HEK293 (cell line): Measurements from ENCODE around the gene UVSSA.

ENCODE experiments used
- CTCF ChIA-PET: fragments of 350-600 bp; formaldehyde crosslinking; extraction: SDS; loops from one replicate; lab custom pipeline; 2021; ENCODE audit warnings: antibody characterized with exemption; lab: Yijun Ruan, JAX
- POLR2A ChIA-PET: fragments of 300-600 bp; formaldehyde crosslinking; extraction: SDS; loops from one replicate; lab custom pipeline; 2020; ENCODE audit warnings: antibody characterized with exemption, inconsistent platforms; lab: Yijun Ruan, JAX
- H3K27ac ChIP-seq: fragments of 200-500 bp; sonication (Bioruptor generic); 2 replicates; pipeline ENCODE4 v1.5.1; 2014; ENCODE audit warnings: low read depth, low read length, control low read depth, inconsistent platforms; ENCODE audit errors: extremely low read depth
- H3K36me3 ChIP-seq, 2 experiments: fragments of 200-500 bp in 1 of 2; sonication (Bioruptor generic) in 1 of 2; 1 replicate in 1 of 2; 2 replicates in 1 of 2; pipeline ENCODE4 v1.5.1; 2014 to 2017; ENCODE audit warnings: inconsistent platforms in 2 of 2, low read length in 2 of 2; ENCODE audit not compliant: control insufficient read depth in 2 of 2, insufficient read depth in 1 of 2
- H3K4me1 ChIP-seq: fragments of 200-500 bp; sonication (Bioruptor generic); 2 replicates; pipeline ENCODE4 v1.5.1; 2014; ENCODE audit warnings: mild to moderate bottlenecking, low read length, inconsistent platforms; ENCODE audit not compliant: control insufficient read depth, insufficient read depth
- H3K4me3 ChIP-seq: 2 replicates; pipeline ENCODE4 v1.5.1; 2011; ENCODE audit warnings: low read depth, mild to moderate bottlenecking, control low read depth, low read length, moderate library complexity
- H3K9me3 ChIP-seq: fragments of 200-500 bp; sonication (Bioruptor generic); 2 replicates; pipeline ENCODE4 v1.5.1; 2014; ENCODE audit warnings: low read depth, low read length, inconsistent platforms; ENCODE audit not compliant: control insufficient read depth, insufficient read depth
- IKZF3 ChIP-seq: fragments of 450-650 bp; IDR thresholded peaks from 2 replicates; pipeline ENCODE4 v1.5.0; 2018; ENCODE audit warnings: missing biosample characterization, mild to moderate bottlenecking, missing genetic modification characterization, moderate library complexity
- PRDM1 ChIP-seq: fragments of 450-650 bp; formaldehyde crosslinking; IDR thresholded peaks from 2 replicates; pipeline ENCODE4; 2016; ENCODE audit warnings: missing biosample characterization, missing genetic modification characterization
- SCRT2 ChIP-seq: fragments of 450-650 bp; formaldehyde crosslinking; IDR thresholded peaks from 2 replicates; pipeline ENCODE4 v1.5.1; 2016; ENCODE audit warnings: missing biosample characterization, missing genetic modification characterization
- TCF7L2 ChIP-seq: IDR thresholded peaks from 2 replicates; pipeline ENCODE4 v1.6.1; 2011; ENCODE audit warnings: low read depth, mild to moderate bottlenecking, inconsistent platforms, low read length, moderate library complexity, borderline replicate concordance
- YY1 ChIP-seq: fragments of 450-650 bp; formaldehyde crosslinking; IDR thresholded peaks from 2 replicates; pipeline ENCODE4 v1.5.1; 2018; ENCODE audit warnings: missing biosample characterization, missing genetic modification characterization
- ZNF10 ChIP-seq: fragments of 450-650 bp; formaldehyde crosslinking; IDR thresholded peaks from 2 replicates; pipeline ENCODE4 v1.5.1; 2017; ENCODE audit warnings: missing biosample characterization, missing genetic modification characterization
- ZNF133 ChIP-seq: fragments of 450-650 bp; formaldehyde crosslinking; IDR thresholded peaks from 2 replicates; pipeline ENCODE4 v1.5.1; 2016; ENCODE audit warnings: missing biosample characterization, missing genetic modification characterization
- ZNF184 ChIP-seq: fragments of 450-650 bp; IDR thresholded peaks from 2 replicates; pipeline ENCODE4 v1.5.1; 2018; ENCODE audit warnings: missing biosample characterization, mild to moderate bottlenecking, missing genetic modification characterization
- ZNF2 ChIP-seq: fragments of 450-650 bp; formaldehyde crosslinking; IDR thresholded peaks from 2 replicates; pipeline ENCODE4 v1.5.1; 2016; ENCODE audit warnings: missing biosample characterization, missing genetic modification characterization
- ZNF311 ChIP-seq: fragments of 450-650 bp; formaldehyde crosslinking; IDR thresholded peaks from 2 replicates; pipeline ENCODE4 v1.5.1; 2017; ENCODE audit warnings: missing biosample characterization, missing genetic modification characterization, borderline replicate concordance
- ZNF501 ChIP-seq: fragments of 450-650 bp; formaldehyde crosslinking; IDR thresholded peaks from 2 replicates; pipeline ENCODE4 v1.5.1; 2016; ENCODE audit warnings: missing biosample characterization, missing genetic modification characterization
- ZNF596 ChIP-seq: fragments of 450-650 bp; IDR thresholded peaks from 2 replicates; pipeline ENCODE4 v1.5.0; 2018; ENCODE audit warnings: missing biosample characterization, mild to moderate bottlenecking, missing genetic modification characterization, moderate library complexity
- ZNF600 ChIP-seq: fragments of 450-650 bp; formaldehyde crosslinking; IDR thresholded peaks from 2 replicates; pipeline ENCODE4 v1.5.1; 2016; ENCODE audit warnings: missing biosample characterization, missing genetic modification characterization
- ZNF664 ChIP-seq: fragments of 450-650 bp; formaldehyde crosslinking; IDR thresholded peaks from 2 replicates; pipeline ENCODE4 v1.5.1; 2016; ENCODE audit warnings: missing biosample characterization, missing genetic modification characterization
- ZNF704 ChIP-seq: fragments of 450-650 bp; formaldehyde crosslinking; IDR thresholded peaks from 2 replicates; pipeline ENCODE4 v1.5.1; 2016; ENCODE audit warnings: missing biosample characterization, missing genetic modification characterization
- TF ChIP-seq, protein P1 (sequence below): fragments of 450-650 bp; formaldehyde crosslinking; IDR thresholded peaks from 2 replicates; pipeline ENCODE4 v1.5.1; 2016; ENCODE audit warnings: missing biosample characterization, missing genetic modification characterization
- TF ChIP-seq, protein P2 (sequence below): fragments of 450-650 bp; formaldehyde crosslinking; IDR thresholded peaks from 2 replicates; pipeline ENCODE4 v1.5.1; 2017; ENCODE audit warnings: missing biosample characterization, missing genetic modification characterization

UVSSA gene

DNA sequence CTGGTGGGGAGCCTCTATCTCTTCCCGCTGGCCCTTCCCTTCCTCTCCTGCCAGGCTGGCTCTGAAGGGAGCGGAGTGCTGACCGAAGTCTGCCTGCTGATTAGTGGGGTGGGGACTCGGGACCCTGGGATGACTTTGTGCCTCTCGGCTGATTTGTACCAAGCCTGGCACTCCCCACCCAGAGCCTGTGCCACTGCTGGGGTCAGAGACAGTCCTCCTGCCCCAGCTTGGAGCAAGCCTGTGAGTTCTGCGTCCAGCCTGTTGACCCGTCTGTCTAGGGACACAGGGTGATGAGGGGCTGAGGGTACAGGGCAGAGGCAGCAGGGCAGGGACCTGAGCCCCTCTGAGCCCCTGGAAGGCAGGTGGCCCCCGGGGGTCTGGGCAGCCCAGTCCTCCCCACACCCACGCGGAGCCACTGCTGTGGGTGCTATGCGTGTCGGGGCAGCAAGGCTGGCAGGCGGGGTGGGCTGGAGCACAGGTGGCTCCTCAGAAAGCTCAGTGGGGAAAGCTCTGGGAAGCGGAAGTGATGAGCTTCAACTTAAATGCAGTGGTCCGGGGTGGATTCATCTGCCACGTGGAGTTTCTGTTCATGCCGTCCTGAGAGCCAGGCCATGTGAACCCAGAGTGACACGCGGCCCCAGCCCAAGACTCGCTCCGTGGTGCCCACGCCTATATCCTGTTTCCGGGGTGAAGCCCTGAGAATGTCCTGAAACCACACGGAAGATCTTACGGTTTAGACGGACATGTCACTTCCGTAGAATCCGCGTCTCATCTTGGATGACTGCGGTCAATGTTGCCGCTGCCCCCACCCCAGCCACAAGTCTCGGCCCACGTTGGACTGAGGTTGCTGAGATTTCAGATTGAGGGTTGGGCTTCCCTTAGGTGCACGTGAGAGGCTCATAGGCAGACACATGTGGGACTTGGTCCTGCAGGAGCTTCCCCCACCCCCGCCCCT is 21.1 kb upstream of the UVSSA start (continued):
- TF ChIP-seq ZNF704 (tag by site-specific recombination) (no peak), ZNF600 (no peak), ZNF664 (tag by site-specific recombination) (no peak)
- TF ChIP-seq, protein P1, sequence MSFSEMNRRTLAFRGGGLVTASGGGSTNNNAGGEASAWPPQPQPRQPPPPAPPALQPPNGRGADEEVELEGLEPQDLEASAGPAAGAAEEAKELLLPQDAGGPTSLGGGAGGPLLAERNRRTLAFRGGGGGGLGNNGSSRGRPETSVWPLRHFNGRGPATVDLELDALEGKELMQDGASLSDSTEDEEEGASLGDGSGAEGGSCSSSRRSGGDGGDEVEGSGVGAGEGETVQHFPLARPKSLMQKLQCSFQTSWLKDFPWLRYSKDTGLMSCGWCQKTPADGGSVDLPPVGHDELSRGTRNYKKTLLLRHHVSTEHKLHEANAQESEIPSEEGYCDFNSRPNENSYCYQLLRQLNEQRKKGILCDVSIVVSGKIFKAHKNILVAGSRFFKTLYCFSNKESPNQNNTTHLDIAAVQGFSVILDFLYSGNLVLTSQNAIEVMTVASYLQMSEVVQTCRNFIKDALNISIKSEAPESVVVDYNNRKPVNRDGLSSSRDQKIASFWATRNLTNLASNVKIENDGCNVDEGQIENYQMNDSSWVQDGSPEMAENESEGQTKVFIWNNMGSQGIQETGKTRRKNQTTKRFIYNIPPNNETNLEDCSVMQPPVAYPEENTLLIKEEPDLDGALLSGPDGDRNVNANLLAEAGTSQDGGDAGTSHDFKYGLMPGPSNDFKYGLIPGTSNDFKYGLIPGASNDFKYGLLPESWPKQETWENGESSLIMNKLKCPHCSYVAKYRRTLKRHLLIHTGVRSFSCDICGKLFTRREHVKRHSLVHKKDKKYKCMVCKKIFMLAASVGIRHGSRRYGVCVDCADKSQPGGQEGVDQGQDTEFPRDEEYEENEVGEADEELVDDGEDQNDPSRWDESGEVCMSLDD (tag by site-specific recombination) = no peak

- ChIA-PET CTCF (interaction anchor here (0.8 kb wide), 1 partner anchor 302 kb away, joined by 3 read pairs; no protein-coding TSS in a partner anchor), POLR2A (no interaction called here)
- peaks cover 0 to 89% of the 10 kb centered on the region in 2 experiments; a peak in 2 of 3 replicates for H3K36me3 ChIP-seq
- H3K4me3 ChIP-seq = no peak overlapping the region
- no peak for TF ChIP-seq IKZF3 (tag by site-specific recombination)
- no peak for TF ChIP-seq ZNF311
- no peaks in the 10 kb centered on the region for H3K4me1 ChIP-seq
- no peaks in the 10 kb centered on the region for H3K9me3 ChIP-seq
- H3K27ac ChIP-seq = no peak overlapping the region
Measured at GRCh38 chr4:1326751-1327525, 20.1 kb upstream of the UVSSA start.

- Histone ChIP-seq H3K27ac (no peak overlapping the region), H3K4me1 (no peaks in the 10 kb centered on the region), H3K4me3 (no peak overlapping the region), H3K9me3 (no peaks in the 10 kb centered on the region), H3K36me3 (peaks cover 0 to 90% of the 10 kb centered on the region in 2 experiments; a peak in 2 of 3 replicates)
- POLR2A ChIA-PET = no interaction called here
- TF ChIP-seq SCRT2 (tag by site-specific recombination) (no peak), ZNF184 (tag by site-specific recombination) (no peak)
- CTCF ChIA-PET = interaction anchor here (0.8 kb wide), 1 partner anchor 302 kb away, joined by 3 read pairs; no protein-coding TSS in a partner anchor
Measured at GRCh38 chr4:1327526-1328266, 19.3 kb upstream of the UVSSA start.

DNA sequence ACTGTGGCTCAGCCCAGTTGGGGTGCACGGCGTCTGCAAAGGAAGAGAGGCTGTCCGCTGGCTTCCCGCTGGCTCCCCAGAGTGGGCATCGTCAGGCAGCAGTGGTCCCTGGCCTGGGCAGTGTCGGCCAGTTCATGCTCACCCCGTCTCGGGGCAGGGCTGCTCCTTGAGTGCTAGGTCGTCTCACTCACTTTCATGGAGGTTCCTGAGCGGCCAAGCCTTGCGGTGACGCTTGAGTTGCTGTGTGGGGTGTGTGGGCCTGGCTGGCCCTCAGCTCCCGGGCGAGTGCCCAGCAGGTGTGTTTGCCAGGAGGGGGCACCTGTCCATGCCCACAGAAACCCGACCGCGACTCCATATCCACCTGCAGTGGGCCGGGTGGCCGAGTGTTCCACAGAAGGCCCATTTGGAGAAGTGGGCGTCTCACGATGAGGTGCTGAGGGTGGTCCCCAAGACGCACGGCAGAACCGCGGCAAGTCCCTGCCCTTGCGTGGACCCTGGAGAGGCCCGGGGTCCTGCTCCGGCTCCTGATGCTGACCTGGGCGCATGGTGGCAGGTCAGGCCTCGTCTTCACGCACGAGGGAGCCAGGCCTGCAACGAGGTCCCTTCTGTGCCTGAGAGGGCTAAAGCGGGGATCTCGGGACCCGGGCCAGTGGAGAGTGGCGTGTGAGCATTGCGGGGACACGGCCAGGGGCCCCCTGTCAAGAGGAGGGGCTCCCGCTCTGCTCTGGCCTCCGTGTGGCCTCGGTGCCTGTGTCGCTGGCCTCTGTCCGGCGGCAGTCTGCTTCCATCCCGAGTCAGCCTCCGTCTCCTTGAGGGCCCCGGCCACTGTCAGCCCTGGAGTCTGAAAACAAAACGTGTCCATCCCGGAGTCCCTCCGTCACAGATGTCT is 18.5 kb upstream of the UVSSA start:
- Histone ChIP-seq H3K4me3 (no peak overlapping the region), H3K36me3 (peaks cover 0 to 90% of the 10 kb centered on the region in 2 experiments; a peak in 2 of 3 replicates), H3K9me3 (no peaks in the 10 kb centered on the region), H3K27ac (no peak overlapping the region), H3K4me1 (no peaks in the 10 kb centered on the region)
- ChIA-PET CTCF (no interaction called here), POLR2A (no interaction called here)
- TF ChIP-seq TCF7L2 (no peak), ZNF2 (no peak), YY1 (tag by site-specific recombination) (no peak), PRDM1 (no peak), ZNF501 (no peak), ZNF133 (tag by site-specific recombination) (no peak), ZNF10 (tag by site-specific recombination) (no peak), ZNF596 (tag by site-specific recombination) (no peak)
- TF ChIP-seq, protein P2, sequence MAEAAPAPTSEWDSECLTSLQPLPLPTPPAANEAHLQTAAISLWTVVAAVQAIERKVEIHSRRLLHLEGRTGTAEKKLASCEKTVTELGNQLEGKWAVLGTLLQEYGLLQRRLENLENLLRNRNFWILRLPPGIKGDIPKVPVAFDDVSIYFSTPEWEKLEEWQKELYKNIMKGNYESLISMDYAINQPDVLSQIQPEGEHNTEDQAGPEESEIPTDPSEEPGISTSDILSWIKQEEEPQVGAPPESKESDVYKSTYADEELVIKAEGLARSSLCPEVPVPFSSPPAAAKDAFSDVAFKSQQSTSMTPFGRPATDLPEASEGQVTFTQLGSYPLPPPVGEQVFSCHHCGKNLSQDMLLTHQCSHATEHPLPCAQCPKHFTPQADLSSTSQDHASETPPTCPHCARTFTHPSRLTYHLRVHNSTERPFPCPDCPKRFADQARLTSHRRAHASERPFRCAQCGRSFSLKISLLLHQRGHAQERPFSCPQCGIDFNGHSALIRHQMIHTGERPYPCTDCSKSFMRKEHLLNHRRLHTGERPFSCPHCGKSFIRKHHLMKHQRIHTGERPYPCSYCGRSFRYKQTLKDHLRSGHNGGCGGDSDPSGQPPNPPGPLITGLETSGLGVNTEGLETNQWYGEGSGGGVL = no peak
